HG02588 (cell line): ENCODE measurements around the gene CTSG.
A peak's percentile ranks its signal among the peaks of the same experiment; 100 is the strongest.
"Not testable (repeated sequence)": the region's sequence is repeated elsewhere in the genome, so short reads cannot be mapped to it uniquely, and the experiment has no call there.

ENCODE experiments used
- ATAC-seq: cut with Tn5 transposase; IDR thresholded peaks from one replicate; pipeline ENCODE4 v1.9.1; 2021; ENCODE audit warnings: mild to moderate bottlenecking, moderate library complexity; ENCODE audit not compliant: unreplicated experiment

Gene CTSG

DNA sequence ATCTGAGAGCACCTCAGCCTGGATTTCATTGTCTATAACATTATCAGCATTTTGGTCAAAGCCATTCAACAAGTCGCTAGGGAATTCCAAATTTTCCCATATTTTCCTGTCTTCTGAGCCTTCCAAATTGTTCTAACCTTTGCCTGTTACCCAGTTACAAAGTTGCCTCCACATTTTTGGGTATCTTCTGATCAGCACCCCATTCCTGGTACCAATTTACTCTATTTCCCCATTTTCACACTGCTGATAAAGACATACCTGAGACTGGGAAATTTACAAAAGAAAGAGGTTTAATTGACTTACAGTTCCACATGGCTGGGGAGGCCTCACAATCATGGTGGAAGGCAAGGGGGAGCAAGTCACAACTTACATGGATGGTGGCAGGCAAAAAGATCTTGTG lies 27.0 kb downstream of the CTSG start:
- not testable (repeated sequence) for ATAC-seq

DNA sequence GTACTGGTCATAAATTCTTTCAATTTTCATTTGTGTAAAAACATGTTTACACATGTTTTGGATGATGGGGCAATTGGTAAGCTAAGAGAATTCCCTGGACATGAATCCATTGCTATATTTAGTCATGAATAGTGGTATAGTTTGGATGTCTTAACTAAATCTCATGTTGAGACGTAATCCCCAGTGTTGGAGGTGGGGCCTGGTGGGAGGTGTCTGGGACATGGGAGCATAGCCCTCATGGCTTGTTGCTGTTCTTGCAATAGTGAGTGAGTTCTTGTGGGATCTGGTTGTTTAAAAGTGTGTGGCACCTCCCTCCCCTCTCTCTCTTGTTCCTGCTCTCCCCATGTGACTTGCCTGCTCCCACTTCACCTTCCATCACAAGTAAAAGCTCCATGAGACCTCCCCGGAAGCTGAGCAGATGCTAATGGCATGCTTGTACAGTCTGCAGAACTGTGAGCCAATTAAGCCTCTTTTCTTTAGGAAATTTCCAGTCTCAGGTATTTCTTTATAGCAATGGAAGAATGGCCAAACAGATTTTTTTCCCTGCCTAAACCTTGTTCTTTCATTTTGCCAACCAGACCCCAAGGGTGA lies 33.6 kb downstream of the CTSG start:
- ATAC-seq: no peak

DNA sequence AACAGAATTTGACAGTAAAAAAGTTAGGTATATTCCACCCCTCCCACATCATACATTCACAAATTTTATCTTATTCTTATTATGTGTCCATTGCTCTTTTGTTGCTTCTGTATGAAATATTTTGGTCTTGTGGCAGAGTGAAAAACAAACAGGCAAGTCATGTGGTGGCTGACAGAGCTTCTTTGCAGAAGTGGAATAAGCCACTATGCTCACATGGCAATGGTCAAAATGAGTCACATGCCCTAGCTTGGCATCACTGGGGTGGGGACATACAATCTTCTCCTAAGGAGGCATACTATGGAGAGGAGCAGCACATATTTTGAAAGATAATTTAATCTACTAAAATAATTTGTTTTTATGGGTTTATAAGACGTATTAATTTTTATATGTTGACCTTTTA lies 40.3 kb downstream of the CTSG start:
- peak; percentile 57 for ATAC-seq

DNA sequence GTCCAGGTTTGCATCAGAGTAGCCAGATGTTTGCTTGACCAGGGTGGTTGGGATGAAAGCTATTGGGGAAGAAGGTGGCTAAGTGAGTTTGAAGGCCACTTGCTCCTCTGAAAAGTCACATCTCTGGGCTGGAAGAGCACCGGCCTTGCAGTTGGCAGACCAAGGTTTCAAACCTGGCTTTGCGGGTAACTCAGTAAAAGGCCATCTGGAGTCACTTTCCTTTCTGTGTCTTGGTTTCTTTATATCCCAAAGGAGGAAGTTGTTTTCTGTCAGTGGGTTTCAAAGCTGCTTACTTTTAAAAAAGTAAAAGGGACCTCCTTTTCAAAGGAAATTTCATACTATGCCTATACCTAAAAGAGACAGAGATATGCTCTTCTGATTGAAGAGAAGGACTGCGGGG lies 41.8 kb downstream of the CTSG start:
- ATAC-seq: no peak

DNA sequence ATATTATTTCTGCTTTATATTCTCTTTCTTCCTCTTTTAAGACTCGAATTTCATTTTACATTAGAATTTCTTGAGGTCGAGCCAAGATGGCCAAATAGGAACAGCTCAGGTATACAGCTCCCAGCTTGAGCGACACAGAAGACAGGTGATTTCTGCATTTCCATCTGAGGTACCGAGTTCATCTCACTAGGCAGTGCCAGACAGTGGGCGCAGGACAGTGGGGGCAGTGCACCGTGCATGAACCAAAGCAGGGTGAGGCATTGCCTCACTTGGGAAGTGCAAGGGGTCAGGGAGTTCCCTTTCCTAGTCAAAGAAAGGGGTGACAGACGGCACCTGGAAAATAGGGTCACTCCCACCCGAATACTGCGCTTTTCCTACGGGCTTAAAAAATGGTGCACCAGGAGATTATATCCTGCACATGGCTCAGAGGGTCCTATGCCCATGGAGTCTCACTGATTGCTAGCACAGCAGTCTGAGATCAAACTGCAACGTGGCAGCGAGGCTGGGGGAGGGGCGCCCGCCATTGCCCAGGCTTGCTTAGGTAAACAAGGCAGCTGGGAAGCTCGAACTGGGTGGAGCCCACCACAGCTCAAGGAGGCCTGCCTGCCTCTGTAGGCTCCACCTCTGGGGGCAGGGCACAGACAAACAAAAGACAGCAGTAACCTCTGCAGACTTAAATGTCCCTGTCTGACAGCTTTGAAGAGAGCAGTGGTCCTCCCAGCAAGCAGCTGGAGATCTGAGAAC lies 50.0 kb downstream of the CTSG start:
- not testable (repeated sequence) for ATAC-seq
